ENCODE results near the gene CDH13.

The CDH13 gene

GRCh38 chr16:82653550-82654511, 27.1 kb downstream of the CDH13 start:
- DNase-seq, result peak; percentile 95

- peak; percentile 89 for DNase-seq
Observed at GRCh38 chr16:82655072-82655714, 28.4 kb downstream of the CDH13 start.

GRCh38 chr16:82655720-82656490, 29.1 kb downstream of the CDH13 start:
- DNase-seq, result no peak

GRCh38 chr16:82657239-82657638, 30.5 kb downstream of the CDH13 start:
- DNase-seq, result peak; percentile 91

- DNase-seq, result no peak
Observed at GRCh38 chr16:82657786-82658185, 31.0 kb downstream of the CDH13 start.

GRCh38 chr16:82658796-82659195, 32.0 kb downstream of the CDH13 start:
- peak; percentile 60 for DNase-seq

GRCh38 chr16:82660075-82660645, 33.4 kb downstream of the CDH13 start:
- peak; percentile 82 for DNase-seq

- no peak for DNase-seq
Observed at GRCh38 chr16:82660966-82661365, 34.2 kb downstream of the CDH13 start.

GRCh38 chr16:82664181-82664580, 37.4 kb downstream of the CDH13 start:
- DNase-seq, result no peak

GRCh38 chr16:82665025-82665424, 38.3 kb downstream of the CDH13 start:
- DNase-seq, result no peak

GRCh38 chr16:82667437-82667836, 40.7 kb downstream of the CDH13 start:
- no peak for DNase-seq

GRCh38 chr16:82668094-82668493, 41.3 kb downstream of the CDH13 start:
- no peak for DNase-seq

- DNase-seq, result no peak
Observed at GRCh38 chr16:82671741-82672140, 45.0 kb downstream of the CDH13 start.

- DNase-seq, result peak; percentile 31
Observed at GRCh38 chr16:82672676-82673075, 45.9 kb downstream of the CDH13 start.

GRCh38 chr16:82675300-82675699, 48.5 kb downstream of the CDH13 start:
- peak; percentile 58 for DNase-seq

GRCh38 chr16:82681592-82681991, 54.8 kb downstream of the CDH13 start:
- no peak for DNase-seq

GRCh38 chr16:82682767-82683166, 56.0 kb downstream of the CDH13 start:
- DNase-seq, result no peak

GRCh38 chr16:82684256-82684655, 57.5 kb downstream of the CDH13 start:
- peak; percentile 38 for DNase-seq

GRCh38 chr16:82685526-82685925, 58.8 kb downstream of the CDH13 start:
- no peak for DNase-seq

GRCh38 chr16:82694239-82694874, 67.6 kb downstream of the CDH13 start:
- DNase-seq, result peak; percentile 82

GRCh38 chr16:82695806-82696205, 69.0 kb downstream of the CDH13 start:
- no peak for DNase-seq

- DNase-seq, result no peak
Observed at GRCh38 chr16:82699260-82699659, 72.5 kb downstream of the CDH13 start.
